ENCODE data around the gene ZDHHC11.

DNA sequence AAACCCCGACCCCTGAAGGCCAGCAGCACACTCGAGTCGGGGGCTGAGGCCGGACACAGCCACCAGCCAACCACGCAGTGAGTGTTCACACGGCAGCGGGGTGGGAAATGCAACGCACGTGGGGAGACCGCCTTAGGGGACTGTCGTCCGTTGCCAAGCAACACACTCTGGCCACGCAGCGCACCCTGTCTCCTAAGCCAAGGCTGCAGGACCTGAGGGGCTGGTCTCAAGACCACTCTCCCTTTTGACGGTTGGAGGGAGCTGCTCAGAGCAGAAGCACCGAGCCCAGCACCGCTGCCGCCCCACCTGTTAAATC is 34.3 kb upstream of the ZDHHC11 start:
- TF ChIP-seq, protein P1, sequence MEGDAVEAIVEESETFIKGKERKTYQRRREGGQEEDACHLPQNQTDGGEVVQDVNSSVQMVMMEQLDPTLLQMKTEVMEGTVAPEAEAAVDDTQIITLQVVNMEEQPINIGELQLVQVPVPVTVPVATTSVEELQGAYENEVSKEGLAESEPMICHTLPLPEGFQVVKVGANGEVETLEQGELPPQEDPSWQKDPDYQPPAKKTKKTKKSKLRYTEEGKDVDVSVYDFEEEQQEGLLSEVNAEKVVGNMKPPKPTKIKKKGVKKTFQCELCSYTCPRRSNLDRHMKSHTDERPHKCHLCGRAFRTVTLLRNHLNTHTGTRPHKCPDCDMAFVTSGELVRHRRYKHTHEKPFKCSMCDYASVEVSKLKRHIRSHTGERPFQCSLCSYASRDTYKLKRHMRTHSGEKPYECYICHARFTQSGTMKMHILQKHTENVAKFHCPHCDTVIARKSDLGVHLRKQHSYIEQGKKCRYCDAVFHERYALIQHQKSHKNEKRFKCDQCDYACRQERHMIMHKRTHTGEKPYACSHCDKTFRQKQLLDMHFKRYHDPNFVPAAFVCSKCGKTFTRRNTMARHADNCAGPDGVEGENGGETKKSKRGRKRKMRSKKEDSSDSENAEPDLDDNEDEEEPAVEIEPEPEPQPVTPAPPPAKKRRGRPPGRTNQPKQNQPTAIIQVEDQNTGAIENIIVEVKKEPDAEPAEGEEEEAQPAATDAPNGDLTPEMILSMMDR (IDR thresholded peaks at IDR 0.05; ENCODE audit: low read depth, low read length, poor library complexity, severe bottlenecking), result no peak
- no peak for TF ChIP-seq EZH2phosphoT487 (IDR thresholded peaks at IDR 0.05; ENCODE audit: borderline replicate concordance, low read length)

Measured in DOHH2 (cell line).